GM18520 (cell line): ENCODE data around the gene PEX10.

Experiments
- ATAC-seq: cut with Tn5 transposase; IDR thresholded peaks from one replicate; pipeline ENCODE4 v1.9.1; 2021; ENCODE audit not compliant: unreplicated experiment

The PEX10 gene

GRCh38 chr1:2405588-2406295 lies 6.6 kb downstream of the PEX10 start:
- ATAC-seq = no peak

GRCh38 chr1:2404890-2405511 lies 7.4 kb downstream of the PEX10 start:
- ATAC-seq = no peak

- no peak for ATAC-seq
Observed at GRCh38 chr1:2404142-2404889, 8.0 kb downstream of the PEX10 start.

- ATAC-seq = no peak
Observed at GRCh38 chr1:2403273-2403672, 9.1 kb downstream of the PEX10 start.

- no peak for ATAC-seq
Observed at GRCh38 chr1:2402420-2402819, 9.9 kb downstream of the PEX10 start.

GRCh38 chr1:2400950-2401649 lies 11.3 kb downstream of the PEX10 start:
- no peak for ATAC-seq

- ATAC-seq = no peak
Observed at GRCh38 chr1:2400576-2400909, 11.8 kb downstream of the PEX10 start.

GRCh38 chr1:2399890-2400575 lies 12.3 kb downstream of the PEX10 start:
- ATAC-seq = no peak

- no peak for ATAC-seq
Observed at GRCh38 chr1:2398871-2399270, 13.5 kb downstream of the PEX10 start.

- no peak for ATAC-seq
Observed at GRCh38 chr1:2397007-2397679, 15.2 kb downstream of the PEX10 start.

GRCh38 chr1:2396476-2396875 lies 15.9 kb downstream of the PEX10 start:
- ATAC-seq = no peak

GRCh38 chr1:2396059-2396458 lies 16.3 kb downstream of the PEX10 start:
- ATAC-seq = no peak

- ATAC-seq = no peak
Observed at GRCh38 chr1:2395245-2395644, 17.1 kb downstream of the PEX10 start.

- no peak for ATAC-seq
Observed at GRCh38 chr1:2394761-2395160, 17.6 kb downstream of the PEX10 start.

GRCh38 chr1:2394220-2394619 lies 18.1 kb downstream of the PEX10 start:
- ATAC-seq = no peak

- no peak for ATAC-seq
Observed at GRCh38 chr1:2393471-2393877, 18.9 kb downstream of the PEX10 start.

GRCh38 chr1:2392686-2393085 lies 19.7 kb downstream of the PEX10 start:
- no peak for ATAC-seq

- ATAC-seq = peak; percentile 14
Observed at GRCh38 chr1:2391931-2392509, 20.3 kb downstream of the PEX10 start.

GRCh38 chr1:2391041-2391930 lies 21.1 kb downstream of the PEX10 start, which contains the start of the genes MORN1 and RER1:
Gene MORN1, minus strand, starts transcription at chr1:2391554. Its CDS starts 21 bp downstream, at chr1:2391533.
Gene RER1, plus strand, starts transcription at chr1:2391841. Its CDS starts 3,950 bp downstream, at chr1:2395791.
- ATAC-seq = peak; percentile 88
